ENCODE results near the gene ARHGEF5.
"Not testable (repeated sequence)": the region's sequence is repeated elsewhere in the genome, so short reads cannot be mapped to it uniquely, and the experiment has no call there.

ARHGEF5 gene

DNA sequence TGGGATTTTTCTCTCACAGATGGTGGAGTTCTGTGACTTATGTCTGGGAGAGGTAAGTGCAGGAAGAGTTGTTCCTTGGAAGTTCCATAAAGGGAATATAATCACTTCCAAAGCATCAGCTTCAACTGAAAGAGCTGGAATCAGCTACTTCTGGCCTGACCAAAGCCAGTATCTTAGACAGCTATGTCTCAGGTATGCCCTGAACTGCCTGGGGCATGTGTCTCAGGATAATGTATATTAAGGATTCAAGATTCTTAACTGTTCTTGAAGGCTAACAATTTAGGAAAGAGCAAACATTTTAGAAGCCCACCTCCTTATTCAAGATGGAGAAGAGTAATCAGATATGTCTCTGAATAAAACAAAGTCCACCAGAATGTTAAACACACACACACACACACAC is 60.7 kb downstream of the ARHGEF5 start:
- DNase-seq, result no peak
- Histone ChIP-seq H3K27ac (ENCODE audit: insufficient read depth, low read length, poor library complexity, severe bottlenecking) (no peak overlapping the region), H3K4me1 (ENCODE audit: control insufficient read depth, insufficient read depth, low read length, poor library complexity, severe bottlenecking) (no peaks in the 10 kb centered on the region), H3K36me3 (ENCODE audit: control insufficient read depth, insufficient read depth, low read length) (no peaks in the 10 kb centered on the region), H3K27me3 (replicated peaks; ENCODE audit: control insufficient read depth, insufficient read depth, low read length, poor library complexity, severe bottlenecking) (no peaks in the 10 kb centered on the region), H3K4me3 (ENCODE audit: insufficient read depth, low read depth, low read length, poor library complexity, severe bottlenecking) (no peak overlapping the region), H3K9me3 (ENCODE audit: control insufficient read depth, low read length) (no peaks in the 10 kb centered on the region)

GRCh38 chr7:144416341-144416740 is 61.1 kb downstream of the ARHGEF5 start:
- H3K36me3 ChIP-seq (ENCODE audit: control insufficient read depth, insufficient read depth, low read length), result no peaks in the 10 kb centered on the region
- no peaks in the 10 kb centered on the region for H3K27me3 ChIP-seq (replicated peaks; ENCODE audit: control insufficient read depth, insufficient read depth, low read length, poor library complexity, severe bottlenecking)
- H3K4me3 ChIP-seq (ENCODE audit: insufficient read depth, low read depth, low read length, poor library complexity, severe bottlenecking), result no peak overlapping the region
- no peak for DNase-seq
- no peaks in the 10 kb centered on the region for H3K4me1 ChIP-seq (ENCODE audit: control insufficient read depth, insufficient read depth, low read length, poor library complexity, severe bottlenecking)
- H3K9me3 ChIP-seq (ENCODE audit: control insufficient read depth, low read length), result no peaks in the 10 kb centered on the region
- H3K27ac ChIP-seq (ENCODE audit: insufficient read depth, low read length, poor library complexity, severe bottlenecking), result no peak overlapping the region

GRCh38 chr7:144418931-144419330 is 63.7 kb downstream of the ARHGEF5 start:
- not testable (repeated sequence) for H3K36me3 ChIP-seq (ENCODE audit: control insufficient read depth, insufficient read depth, low read length); DNase-seq; H3K27me3 ChIP-seq (replicated peaks; ENCODE audit: control insufficient read depth, insufficient read depth, low read length, poor library complexity, severe bottlenecking); H3K4me1 ChIP-seq (ENCODE audit: control insufficient read depth, insufficient read depth, low read length, poor library complexity, severe bottlenecking); H3K27ac ChIP-seq (ENCODE audit: insufficient read depth, low read length, poor library complexity, severe bottlenecking); H3K9me3 ChIP-seq (ENCODE audit: control insufficient read depth, low read length); H3K4me3 ChIP-seq (ENCODE audit: insufficient read depth, low read depth, low read length, poor library complexity, severe bottlenecking)

DNA sequence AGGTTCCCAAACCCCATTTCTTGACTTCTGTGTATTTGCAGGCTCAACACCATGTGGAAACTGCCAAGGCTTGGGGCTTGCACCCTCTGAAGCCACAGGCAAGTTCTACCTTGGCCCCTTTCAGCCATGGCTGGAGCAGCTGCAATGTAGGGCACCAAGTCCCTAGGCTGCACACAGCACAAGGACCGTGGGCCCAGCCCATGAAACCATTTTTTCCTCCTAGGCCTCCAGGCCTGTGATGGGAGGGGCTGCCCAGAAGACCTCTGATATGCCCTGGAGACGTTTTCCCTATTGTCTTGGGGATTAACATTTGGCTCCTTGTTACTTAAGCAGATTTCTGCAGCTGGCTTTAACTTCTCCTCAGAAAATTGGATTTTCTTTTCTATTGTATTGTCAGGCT is 72.3 kb downstream of the ARHGEF5 start:
- DNase-seq; H3K27me3 ChIP-seq (replicated peaks; ENCODE audit: control insufficient read depth, insufficient read depth, low read length, poor library complexity, severe bottlenecking); H3K4me3 ChIP-seq (ENCODE audit: insufficient read depth, low read depth, low read length, poor library complexity, severe bottlenecking); H3K9me3 ChIP-seq (ENCODE audit: control insufficient read depth, low read length); H3K36me3 ChIP-seq (ENCODE audit: control insufficient read depth, insufficient read depth, low read length); H3K4me1 ChIP-seq (ENCODE audit: control insufficient read depth, insufficient read depth, low read length, poor library complexity, severe bottlenecking); H3K27ac ChIP-seq (ENCODE audit: insufficient read depth, low read length, poor library complexity, severe bottlenecking): not testable (repeated sequence)

DNA sequence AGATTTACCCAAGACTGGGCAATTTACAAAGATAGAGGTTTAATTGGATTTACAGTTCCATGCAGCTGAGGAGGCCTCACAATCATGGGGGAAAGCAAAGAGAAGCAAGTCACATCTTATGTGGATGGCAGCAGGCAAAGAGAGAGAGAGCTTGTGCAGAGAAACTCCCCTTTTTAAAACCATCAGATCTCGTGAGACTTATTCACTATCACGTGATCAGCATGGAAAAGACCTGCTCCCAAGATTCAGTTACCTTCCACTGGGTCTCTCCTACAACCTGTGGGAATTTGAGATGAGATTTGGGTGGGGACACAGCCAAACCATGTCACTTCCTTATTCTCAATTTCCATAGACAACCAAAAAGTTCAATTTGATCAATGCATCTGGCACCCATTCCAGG is 73.2 kb downstream of the ARHGEF5 start:
- Histone ChIP-seq H3K4me1 (ENCODE audit: control insufficient read depth, insufficient read depth, low read length, poor library complexity, severe bottlenecking) (no peaks in the 10 kb centered on the region), H3K27ac (ENCODE audit: insufficient read depth, low read length, poor library complexity, severe bottlenecking) (no peak overlapping the region), H3K4me3 (ENCODE audit: insufficient read depth, low read depth, low read length, poor library complexity, severe bottlenecking) (no peak overlapping the region), H3K9me3 (ENCODE audit: control insufficient read depth, low read length) (no peaks in the 10 kb centered on the region), H3K27me3 (replicated peaks; ENCODE audit: control insufficient read depth, insufficient read depth, low read length, poor library complexity, severe bottlenecking) (no peaks in the 10 kb centered on the region), H3K36me3 (ENCODE audit: control insufficient read depth, insufficient read depth, low read length) (no peaks in the 10 kb centered on the region)
- no peak for DNase-seq
